Loucy (cell line): ENCODE measurements around the gene NOL9.

Source experiments
- EZH2phosphoT487 ChIP-seq: fragments of 200-600 bp; IDR thresholded peaks from 2 replicates; pipeline ENCODE4 v1.6.1; 2018; ENCODE audit warnings: antibody characterized with exemption, mild to moderate bottlenecking, moderate library complexity, borderline replicate concordance
- TF ChIP-seq, protein P1 (sequence below): fragments of 200-600 bp; sonication (generic); conservative IDR thresholded peaks from 2 replicates; pipeline ENCODE4 v1.5.1; 2014; ENCODE audit warnings: mild to moderate bottlenecking, antibody characterized with exemption, low read length

DNA sequence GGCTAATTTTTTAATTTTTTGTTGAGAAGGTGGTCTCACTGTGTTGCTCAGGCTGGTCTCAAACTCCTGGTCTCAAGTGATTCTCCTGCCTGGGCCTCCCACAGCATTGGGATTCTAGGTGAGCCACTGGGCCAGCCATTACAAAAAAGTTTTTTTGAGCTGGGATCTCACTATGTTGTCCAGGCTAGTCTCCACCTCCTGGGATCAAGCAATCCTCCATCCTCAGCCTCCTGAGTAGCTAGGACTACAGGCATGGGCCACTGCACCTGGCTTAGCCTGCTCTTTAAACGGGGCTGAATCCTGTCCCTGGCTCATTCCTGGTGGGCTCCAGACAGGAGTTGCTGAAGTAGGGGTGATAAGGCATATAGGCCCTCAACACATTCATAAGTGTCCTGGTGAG lies 3.3 kb upstream of the NOL9 start:
- TF ChIP-seq, protein P1, sequence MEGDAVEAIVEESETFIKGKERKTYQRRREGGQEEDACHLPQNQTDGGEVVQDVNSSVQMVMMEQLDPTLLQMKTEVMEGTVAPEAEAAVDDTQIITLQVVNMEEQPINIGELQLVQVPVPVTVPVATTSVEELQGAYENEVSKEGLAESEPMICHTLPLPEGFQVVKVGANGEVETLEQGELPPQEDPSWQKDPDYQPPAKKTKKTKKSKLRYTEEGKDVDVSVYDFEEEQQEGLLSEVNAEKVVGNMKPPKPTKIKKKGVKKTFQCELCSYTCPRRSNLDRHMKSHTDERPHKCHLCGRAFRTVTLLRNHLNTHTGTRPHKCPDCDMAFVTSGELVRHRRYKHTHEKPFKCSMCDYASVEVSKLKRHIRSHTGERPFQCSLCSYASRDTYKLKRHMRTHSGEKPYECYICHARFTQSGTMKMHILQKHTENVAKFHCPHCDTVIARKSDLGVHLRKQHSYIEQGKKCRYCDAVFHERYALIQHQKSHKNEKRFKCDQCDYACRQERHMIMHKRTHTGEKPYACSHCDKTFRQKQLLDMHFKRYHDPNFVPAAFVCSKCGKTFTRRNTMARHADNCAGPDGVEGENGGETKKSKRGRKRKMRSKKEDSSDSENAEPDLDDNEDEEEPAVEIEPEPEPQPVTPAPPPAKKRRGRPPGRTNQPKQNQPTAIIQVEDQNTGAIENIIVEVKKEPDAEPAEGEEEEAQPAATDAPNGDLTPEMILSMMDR = no peak
- no peak for TF ChIP-seq EZH2phosphoT487
